ENCODE measurements around the gene SYTL3.
"Not testable (repeated sequence)": the region's sequence is repeated elsewhere in the genome, so short reads cannot be mapped to it uniquely, and the experiment has no call there.

The SYTL3 gene

GRCh38 chr6:158622545-158623190 is 27.2 kb upstream of the SYTL3 start:
- DNase-seq (ENCODE audit: low read depth): no peak

DNA sequence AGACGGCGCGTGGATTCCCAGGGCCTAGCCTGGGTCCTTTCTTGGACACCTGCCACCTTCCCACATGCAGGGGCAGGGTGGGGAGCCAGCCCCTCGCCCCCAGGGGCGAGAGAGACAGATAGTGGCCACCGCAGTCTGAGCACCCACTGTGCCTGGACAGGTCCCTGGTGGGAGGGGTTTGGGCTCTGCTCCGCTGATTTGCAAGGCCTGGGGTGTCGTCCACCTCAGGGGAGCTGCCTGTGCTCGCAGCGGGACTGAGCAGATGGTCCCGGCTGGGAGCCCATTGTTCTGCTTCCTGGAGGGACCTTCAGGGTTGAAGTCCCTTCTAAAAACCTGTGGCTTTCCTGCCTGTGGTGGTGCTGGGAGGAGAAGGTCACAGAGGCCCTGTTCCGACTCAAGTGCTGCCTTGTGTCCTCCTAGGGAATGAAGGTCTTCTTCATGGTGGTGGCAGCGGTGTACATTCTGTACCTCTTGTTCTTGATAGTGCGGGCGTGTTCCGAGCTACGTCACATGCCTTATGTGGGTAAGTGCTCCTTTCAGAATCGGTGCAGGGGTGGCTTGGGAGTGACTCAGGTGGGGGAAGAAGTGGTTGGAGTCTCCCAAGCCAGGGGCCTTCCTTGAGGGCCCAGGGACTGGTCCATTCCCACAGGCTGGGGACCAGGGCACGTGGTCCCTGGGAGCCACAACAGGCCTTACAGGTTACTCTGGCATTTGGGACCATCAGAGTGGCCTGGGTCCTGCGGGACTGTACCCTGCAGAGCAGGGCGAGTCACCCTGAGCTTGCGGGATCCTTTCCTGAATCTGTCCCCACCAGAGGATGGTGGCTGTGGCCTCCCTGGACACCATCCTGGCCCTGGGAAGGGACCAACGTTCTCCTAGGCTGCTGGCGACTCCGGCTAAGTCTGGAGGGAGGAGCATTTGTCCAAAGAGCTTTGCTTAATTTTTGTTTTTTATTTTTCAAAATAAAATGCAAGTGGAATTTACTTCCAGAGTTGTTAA is 24.9 kb upstream of the SYTL3 start:
- DNase-seq (ENCODE audit: low read depth): no peak

DNA sequence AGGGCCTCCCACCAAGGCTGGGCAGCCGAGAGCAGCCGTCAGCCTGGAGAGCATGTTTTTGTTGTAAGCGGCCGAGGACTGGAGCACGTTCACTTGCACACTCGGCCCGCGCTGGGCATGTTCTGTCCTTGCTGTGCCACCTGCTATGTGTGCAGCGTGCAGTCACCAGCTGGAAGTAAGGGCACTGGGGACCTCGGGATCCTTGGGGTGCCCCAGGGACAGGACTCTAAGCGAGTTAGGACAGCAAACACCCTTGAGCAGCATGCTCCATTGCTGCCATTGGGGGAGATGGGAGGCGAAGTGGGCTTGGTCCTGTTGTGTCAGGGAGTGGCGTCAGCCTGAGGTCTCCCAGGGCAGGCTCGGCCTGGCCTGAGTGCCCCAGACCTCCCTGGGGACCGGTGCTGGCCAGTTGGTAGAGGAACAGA is 24.0 kb upstream of the SYTL3 start:
- DNase-seq (ENCODE audit: low read depth): no peak

GRCh38 chr6:158626360-158627167 is 23.3 kb upstream of the SYTL3 start:
- DNase-seq (ENCODE audit: low read depth): no peak

DNA sequence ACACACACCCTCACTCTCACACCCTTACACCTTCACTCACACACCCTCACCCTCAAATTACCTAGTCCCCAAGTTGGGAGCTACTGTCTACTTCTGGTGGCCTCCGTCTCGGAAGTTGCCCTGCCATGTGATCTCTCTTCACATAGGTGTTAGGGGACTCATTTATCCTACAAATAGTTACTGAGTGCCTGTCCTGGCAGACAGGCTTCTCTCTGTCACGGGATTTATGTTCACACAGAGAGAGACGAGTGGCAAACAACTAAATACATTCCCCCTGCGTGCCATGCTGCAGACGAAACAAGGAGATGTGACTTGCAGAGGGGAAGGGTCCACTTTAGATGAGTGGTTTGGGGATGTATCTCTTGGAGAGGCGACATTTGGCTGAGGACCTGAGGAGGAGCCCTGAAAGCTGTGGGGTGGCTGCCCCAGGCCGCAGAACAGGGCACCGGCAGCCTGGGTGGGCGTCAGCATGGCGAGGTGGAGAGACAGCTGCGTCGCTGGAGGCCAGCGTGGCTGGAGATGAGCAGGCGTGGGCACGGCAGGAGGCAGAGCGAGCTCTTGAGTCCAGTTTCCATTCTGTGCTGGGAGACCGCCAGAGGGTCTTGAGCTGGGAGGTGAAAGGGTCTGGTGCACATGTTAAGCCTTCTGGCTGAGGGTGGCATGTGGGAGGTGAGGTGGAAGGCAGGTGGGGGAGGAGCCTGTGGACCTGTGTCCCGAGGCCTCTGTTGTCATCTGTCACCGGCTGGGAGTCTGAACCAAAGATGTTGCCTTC is 22.5 kb upstream of the SYTL3 start:
- no peak for DNase-seq (ENCODE audit: low read depth)

- DNase-seq (ENCODE audit: low read depth): no peak
Observed at GRCh38 chr6:158627940-158628211, 22.0 kb upstream of the SYTL3 start.

DNA sequence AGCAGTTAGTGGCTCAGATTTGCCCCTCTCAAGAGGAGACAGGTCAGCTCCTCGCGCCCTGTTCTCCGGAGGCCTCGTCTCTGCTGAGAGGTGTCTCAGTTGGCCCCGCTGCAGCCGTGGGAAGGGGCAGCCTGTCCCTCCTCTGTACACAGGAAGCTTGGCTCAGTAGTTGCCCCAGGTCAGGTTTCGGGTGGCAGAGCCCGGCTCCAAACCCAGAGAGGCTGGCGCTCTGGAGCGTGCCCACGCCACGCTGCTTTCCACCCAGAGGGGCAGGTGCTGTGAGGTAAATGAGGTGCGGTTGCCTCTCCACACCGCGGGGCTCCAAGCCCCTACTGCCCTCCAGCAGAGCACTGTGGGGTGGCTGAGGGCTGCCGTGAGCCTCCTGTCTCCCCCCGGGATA is 21.3 kb upstream of the SYTL3 start:
- DNase-seq (ENCODE audit: low read depth): no peak

DNA sequence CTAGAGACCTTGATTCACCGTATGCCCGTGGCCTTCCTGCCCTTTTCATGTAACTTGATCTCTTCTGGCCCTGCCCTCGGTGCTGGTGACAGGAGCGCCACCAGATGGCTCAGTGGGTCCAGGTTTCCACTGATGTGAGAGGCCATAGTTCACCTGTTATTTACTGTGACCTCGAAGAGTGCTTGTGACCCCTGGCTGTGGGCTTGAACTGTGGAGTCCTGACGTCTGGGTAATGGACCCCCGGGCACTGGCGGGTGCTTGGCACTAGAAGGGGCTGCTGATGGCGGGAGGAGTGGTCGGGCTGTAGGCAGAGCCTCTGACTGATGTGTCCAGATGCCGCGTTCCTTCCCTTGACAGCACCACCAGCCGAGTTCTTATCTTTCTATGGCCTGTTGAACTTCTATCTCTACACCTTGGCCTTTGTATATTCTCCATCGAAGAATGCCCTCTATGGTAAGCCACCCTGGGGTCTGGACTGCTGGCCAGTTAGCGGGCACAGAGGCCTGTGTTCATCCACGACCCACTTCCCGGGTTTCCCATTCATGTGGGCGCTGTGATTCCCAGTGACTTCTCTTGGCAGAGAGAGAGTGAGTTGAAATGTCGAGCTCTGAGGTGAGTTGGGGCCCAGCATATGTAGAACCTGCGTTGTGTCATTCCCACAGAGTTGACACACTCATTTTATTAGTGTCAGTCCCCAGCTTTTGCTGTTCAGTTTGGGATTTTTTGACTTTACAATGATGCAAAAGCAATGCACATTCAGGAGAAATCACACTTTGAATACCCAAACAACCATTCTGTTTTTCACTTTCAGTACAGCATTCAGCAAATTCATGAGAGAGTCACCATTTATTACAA is 20.3 kb upstream of the SYTL3 start:
- no peak for DNase-seq (ENCODE audit: low read depth)

DNA sequence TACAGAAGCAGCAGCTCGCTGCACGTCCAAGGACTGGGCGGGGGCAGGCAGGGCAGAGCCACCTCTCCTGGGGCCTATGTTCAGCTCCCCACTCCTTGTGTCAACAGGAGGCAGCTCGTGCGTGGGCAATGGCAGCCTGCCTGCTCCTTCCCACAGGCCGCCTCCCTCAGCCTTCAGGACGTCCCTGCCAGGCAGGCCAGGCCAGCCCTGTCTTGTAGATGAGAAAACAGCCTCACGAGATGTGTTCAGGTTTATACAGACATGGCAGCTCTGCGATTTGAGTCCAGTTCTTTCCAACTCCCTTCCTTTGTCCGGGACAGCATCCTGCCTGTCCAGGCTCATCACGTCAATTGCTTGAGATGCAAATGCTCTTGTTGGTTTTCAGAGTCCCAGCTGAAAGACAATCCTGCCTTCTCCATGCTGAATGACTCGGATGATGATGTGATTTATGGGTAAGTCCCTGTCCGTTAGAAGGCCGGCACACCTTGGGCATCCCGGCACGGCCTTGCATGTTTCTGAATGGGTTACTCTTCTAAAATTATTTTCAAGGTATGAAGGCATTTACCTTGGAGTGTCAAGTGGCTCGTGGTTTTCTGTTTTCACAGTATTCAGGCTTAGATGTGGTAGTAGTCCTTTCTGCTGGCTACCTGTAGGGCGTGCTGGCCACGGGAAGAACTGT is 18.8 kb upstream of the SYTL3 start:
- DNase-seq (ENCODE audit: low read depth): no peak

DNA sequence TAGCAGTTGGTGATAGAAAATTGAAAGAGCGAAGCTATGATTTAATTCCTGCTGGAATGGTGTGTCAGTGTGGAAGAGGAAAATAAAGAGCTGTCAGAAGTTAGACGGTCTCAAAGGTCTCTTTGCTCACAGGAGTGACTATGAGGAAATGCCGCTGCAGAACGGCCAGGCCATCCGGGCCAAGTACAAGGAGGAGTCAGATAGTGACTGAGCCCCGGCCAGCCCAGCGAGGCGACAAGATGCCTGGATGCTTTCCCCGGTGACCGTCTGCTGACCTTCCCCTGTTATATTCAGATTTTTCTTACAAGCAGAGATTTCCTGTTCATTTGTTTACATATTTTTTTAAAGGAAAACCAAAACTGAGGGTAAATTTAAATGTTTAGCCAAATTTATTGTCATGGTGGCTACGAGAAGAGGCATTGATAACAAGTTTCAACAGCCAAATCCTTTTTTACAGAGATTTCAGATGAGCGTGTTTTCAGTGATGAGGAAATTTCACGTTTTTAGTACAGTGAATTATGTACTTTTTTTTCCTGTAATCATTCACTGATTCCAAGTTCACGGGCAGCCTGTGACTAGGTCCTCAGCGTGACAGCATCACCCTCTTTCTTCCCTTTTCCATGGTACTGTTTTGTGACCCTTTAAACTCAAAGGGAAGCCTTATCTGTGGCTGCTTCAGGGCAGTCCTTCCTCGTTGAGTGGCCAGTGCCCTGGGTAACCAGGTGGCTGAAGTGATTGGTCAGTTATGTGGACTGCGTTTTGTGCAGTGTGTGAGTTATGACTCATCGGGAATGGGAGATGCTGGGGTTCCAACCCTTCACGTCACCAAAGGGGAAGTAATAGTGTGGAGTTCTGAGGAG is 17.9 kb upstream of the SYTL3 start:
- DNase-seq (ENCODE audit: low read depth): no peak

GRCh38 chr6:158632538-158633119 is 17.2 kb upstream of the SYTL3 start:
- DNase-seq (ENCODE audit: low read depth): not testable (repeated sequence)

GRCh38 chr6:158633127-158633526 is 16.7 kb upstream of the SYTL3 start:
- no peak for DNase-seq (ENCODE audit: low read depth)

DNA sequence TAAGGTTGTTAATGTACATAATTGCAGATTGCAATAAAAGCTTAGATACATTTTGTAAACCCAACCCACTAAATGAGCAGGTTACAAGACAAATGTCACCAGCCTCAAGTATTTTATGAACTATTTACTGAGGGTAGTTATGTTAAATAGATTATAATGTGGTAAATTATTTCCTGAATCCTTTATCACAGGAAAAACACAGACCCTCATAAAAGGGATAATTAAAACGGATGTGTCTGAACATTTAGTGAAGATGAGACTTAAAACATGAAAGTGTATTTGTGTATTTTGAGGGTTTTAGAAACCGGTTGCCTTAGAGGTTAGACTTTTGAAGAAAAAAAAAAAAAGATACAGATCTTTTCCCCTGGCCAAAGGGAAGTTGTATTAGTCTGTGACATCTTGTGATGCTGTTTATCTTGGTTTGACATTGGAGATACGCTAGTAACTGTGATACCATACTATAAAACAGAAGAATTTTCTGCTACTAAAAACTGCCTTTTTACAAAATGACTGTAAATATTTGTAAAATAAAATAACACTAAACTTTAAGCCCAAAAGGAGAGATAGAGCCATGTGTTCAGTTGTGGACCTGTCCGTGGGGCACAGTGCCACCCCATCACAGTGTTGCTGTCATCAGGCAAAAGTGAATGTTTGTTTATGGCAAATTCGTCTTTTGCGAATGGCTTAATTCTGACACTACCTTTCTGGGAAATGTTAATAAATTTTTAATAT is 15.0 kb upstream of the SYTL3 start:
- DNase-seq (ENCODE audit: low read depth): no peak

DNA sequence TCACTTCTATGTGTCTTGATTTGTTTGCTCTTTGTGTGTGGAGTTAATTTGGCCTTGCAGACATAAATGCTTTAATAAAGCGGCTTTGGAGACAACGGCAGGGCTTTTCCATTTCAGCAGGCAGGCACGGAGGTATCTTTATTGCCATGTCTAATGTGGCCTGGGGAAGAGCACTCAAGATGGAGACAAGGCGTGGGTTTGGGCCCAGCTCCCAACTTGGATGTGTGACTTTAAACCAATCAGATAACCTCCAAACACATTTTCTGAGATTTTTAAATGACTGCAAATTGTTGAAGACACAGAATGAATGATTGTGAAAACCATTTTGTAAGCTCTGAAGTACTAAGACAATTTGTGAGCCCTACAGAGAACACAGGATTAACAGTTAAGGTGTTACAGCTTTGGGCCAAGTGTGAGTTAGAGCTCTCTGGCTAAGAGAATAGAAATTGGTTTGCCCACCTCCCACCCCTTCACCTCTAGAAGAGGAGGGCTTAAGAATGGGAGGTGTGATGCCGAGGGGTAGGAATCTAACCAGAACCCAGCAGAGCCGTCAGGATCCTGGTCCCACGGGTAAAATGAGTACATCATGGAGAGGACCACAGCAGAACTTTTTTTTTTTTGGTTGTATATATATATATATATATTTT is 14.3 kb upstream of the SYTL3 start:
- no peak for DNase-seq (ENCODE audit: low read depth)

DNA sequence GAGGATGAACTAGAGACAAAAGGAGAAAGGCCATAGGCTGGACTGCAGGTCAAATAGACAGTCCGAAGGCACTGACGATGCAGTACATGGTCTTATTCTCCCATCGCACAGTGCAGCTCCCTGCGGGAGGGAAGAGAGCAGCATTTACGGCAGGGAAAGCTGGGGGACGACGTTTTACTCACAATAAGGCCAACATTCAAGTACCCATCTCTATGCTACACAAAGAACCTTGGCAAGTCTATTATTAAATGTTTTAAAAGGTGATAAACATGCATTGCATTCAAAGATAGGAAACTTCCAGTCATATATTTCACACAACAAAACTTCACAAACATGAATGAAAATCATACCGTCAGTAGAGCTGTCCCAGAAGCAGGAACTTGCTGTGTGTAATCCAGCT is 13.1 kb upstream of the SYTL3 start:
- no peak for DNase-seq (ENCODE audit: low read depth)

- DNase-seq (ENCODE audit: low read depth): no peak
Observed at GRCh38 chr6:158638324-158638854, 11.5 kb upstream of the SYTL3 start.

DNA sequence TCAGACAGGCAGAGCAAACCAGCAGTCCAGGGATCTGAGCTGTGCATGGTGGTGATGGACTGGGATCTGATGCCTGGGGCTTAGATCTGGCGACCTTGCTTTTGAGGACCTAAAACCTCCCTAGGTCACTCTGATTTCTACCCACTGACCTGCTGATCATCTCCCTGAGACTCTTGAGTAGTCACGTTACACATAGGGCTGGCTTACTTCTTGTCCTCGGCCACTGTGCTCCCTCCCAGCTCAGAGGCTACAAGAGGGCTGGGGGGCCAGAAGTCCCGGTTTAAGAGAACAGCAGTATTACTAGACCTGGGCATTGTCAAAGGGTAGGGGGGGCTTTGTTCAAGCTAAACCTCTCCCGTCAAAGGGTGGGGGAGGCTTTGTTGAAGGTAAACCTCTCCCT is 10.8 kb upstream of the SYTL3 start:
- DNase-seq (ENCODE audit: low read depth): no peak

DNA sequence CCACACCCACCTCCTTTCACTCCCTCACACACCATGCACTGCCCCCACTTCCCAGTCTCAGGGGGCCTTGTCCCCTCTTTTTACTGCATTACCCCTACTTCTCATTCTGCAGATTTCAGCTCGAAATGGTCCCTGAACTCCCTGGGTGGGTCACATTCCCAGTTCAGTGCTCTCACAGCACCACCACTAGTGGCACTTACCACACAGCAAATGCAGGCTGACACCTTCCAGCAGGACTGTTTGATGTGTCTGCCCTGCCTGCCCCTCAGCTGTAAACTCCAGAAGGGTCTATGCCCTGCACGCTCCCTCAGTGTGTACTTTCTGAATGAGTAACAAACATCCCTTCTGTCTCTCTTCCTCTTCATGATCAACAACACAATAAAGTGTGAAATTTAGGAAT is 9.3 kb upstream of the SYTL3 start:
- DNase-seq (ENCODE audit: low read depth): no peak

All from activated T-cell treated with anti-CD3 and anti-CD28 coated beads for 24 hours (primary cell).